A549 (cell line): Measurements from ENCODE around the gene GIGYF1.

Source experiments
- CBX2 ChIP-seq: fragments of 200-600 bp; sonication (generic); IDR thresholded peaks from 2 replicates; pipeline ENCODE4 v1.6.1; 2016; ENCODE audit warnings: low read depth, mild to moderate bottlenecking, borderline replicate concordance
- CHD2 ChIP-seq: fragments of 150-350 bp; IDR thresholded peaks from 2 replicates; pipeline ENCODE4 v1.6.1; 2014; ENCODE audit warnings: low read length; ENCODE audit not compliant: partially characterized antibody
- CTCF ChIP-seq: fragments of >200 bp; sonication (Bioruptor Twin); formaldehyde crosslinking; IDR thresholded peaks from 3 replicates; pipeline ENCODE4 v1.5.1; 2016
- EHF ChIP-seq: fragments of 250-450 bp; sonication (Bioruptor Pico); IDR thresholded peaks from 2 replicates; pipeline ENCODE4 v1.5.0; 2020; ENCODE audit warnings: mild to moderate bottlenecking
- EHMT2 ChIP-seq: fragments of 200-600 bp; sonication (generic); IDR thresholded peaks from 2 replicates; pipeline ENCODE4 v1.6.1; 2016; ENCODE audit warnings: antibody characterized with exemption, low read depth, mild to moderate bottlenecking, moderate library complexity
- KDM1A ChIP-seq: fragments of 200-600 bp; sonication (generic); IDR thresholded peaks from 2 replicates; pipeline ENCODE4 v1.6.1; 2016; ENCODE audit warnings: low read depth, mild to moderate bottlenecking
- SMC3 ChIP-seq: fragments of >200 bp; sonication (Bioruptor Twin); formaldehyde crosslinking; IDR thresholded peaks from 3 replicates; pipeline ENCODE4 v1.6.1; 2018; ENCODE audit warnings: inconsistent platforms
- TF ChIP-seq, protein P1 (sequence below): fragments of 450-650 bp; IDR thresholded peaks from 2 replicates; pipeline ENCODE4 v1.6.1; 2014; ENCODE audit warnings: antibody characterized with exemption

DNA sequence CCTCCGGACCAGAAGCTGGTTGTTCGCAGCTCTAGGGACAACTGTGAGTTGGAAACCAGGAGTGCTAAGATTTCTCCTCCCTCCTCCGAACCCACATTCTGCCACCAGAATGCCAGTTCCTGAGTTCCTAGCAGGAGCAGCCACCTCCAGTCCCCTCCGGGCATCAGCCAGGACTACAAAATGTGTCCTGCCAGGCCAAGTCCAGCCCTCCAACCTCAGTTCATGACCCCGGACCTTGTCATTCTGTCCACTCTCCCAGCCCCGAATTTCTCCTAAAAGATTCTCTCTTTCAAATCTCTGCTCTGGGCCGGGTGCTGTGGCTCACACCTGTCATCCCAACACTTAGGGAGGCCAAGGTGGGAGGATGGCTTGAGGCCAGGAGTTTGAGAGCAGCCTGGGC, 41.7 kb upstream of the GIGYF1 start:
- TF ChIP-seq EHF (CRISPR knock-in tag) (no peak), SMC3 (no peak), EHMT2 (no peak), CTCF (no peak), CHD2 (no peak), KDM1A (no peak), CBX2 (no peak)
- TF ChIP-seq, protein P1, sequence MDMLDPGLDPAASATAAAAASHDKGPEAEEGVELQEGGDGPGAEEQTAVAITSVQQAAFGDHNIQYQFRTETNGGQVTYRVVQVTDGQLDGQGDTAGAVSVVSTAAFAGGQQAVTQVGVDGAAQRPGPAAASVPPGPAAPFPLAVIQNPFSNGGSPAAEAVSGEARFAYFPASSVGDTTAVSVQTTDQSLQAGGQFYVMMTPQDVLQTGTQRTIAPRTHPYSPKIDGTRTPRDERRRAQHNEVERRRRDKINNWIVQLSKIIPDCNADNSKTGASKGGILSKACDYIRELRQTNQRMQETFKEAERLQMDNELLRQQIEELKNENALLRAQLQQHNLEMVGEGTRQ: no peak
